HL-60/S4 treated with phorbol 12-myristate 13-acetate at 8.2 ng/mL for 4 days and 3 days (cell line): ENCODE data around the gene GPR148.

Experiments
- in situ Hi-C: fragments of 300-500 bp; cut with MboI; formaldehyde crosslinking; loops from 2 replicates; pipeline ENCODE4 v1.15.0; 2022; ENCODE audit warnings: low sequenced_read_pairs

Gene GPR148

DNA sequence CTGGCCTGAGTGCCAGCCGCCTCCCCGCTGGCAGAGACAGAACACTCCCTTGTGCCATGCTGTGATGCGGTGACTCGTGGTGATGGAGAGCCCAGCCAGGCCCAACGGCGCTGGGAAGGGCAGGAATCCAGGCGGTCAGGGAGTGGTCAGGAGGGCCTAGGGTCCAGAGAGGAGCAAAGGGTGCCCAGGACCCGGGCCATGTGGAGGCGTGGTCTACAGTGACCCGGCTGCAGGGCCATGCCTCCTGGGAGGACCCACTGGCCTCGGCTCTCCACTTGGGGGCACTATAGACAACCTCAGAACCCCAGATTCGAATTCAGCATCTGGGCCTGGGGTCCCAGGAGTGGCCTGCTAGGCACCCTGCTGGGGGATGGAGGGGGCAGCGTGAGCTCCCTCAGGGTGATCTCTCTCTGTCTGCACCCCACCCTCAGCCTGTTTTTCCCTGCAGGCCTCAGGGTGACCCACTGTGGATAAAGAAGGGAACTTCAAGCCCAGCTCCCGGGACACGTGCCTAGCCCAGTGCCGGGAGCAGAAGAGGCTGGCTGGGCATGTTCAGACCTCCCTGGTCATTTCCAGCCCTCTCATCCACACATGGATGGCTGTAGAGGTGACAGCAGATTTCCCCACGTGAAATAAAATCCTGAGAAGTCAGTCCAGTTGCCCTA lies 39.5 kb downstream of the GPR148 start:
- in situ Hi-C loops, result no loop called here

DNA sequence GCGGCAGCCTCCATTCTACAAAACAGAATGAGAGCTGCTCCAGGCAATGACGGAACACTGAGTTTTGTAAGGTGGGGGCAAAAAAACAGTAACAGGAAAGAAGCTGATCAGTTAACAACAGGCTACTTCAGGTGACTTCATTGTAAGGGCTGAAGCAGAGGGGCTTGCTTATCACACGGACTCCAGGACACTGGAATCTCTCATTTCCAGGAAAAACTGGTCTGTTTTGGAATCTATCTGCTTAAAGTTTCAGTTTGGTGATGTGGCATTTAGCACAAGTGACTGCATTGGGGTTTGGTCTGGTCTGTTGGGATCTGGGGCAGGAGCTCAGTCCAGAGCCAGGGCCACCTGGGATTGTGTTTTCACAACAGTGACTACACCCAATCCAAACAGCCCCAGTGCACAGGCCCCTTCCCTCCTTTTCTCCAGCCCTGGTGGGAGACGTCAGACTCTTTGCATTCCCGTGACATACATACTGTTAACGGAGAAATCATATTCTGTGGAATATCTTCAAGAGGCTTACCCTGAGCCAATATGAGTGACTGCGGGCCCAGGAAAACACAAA lies 40.6 kb downstream of the GPR148 start:
- in situ Hi-C loops, result no loop called here

DNA sequence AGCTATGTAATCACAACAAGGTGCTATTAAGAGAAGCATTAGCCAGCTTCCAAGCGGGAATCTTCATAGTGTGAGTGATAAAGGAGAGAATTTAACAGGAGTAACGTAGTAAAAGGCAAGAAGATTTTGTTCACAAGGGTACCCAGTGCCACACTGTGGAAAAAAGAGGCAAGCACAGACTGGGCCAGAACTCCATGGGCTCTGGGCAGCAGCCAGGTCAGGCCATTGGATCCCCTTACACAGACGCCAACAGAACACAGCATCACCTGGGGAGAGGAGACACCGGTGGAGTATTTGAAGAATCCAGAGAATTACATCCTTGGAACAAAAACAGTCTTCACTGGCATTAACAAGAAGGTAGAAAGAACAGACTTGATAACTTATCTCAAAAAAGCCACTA lies 47.7 kb downstream of the GPR148 start:
- in situ Hi-C loops, result no loop called here

DNA sequence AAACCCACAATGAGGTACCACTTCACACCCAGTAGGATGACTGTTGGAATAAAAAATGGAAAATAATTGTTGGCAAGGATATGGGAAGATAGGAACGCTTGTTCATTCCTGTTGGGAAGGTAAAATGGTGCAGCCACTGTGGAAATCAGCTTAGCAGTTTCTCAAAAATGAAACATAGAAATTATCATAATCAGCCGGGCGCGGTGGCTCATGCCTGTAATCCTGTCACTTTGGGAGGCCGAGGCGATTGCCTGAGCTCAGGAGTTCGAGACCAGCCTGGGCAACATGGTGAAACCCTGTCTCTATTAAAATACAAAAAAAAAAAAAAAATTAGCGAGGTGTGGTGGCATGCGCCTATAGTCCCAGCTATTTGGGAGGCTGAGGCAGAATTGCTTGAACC lies 49.9 kb downstream of the GPR148 start:
- in situ Hi-C loops, result no loop called here
